GM12891 (cell line): Measurements from ENCODE around the gene NT5C3B.

ENCODE experiments used
- POLR2A ChIP-seq: IDR thresholded peaks from 2 replicates; pipeline ENCODE4 v1.6.1; 2011; ENCODE audit warnings: low read depth, low read length, control low read depth
- POLR2AphosphoS5 ChIP-seq: IDR thresholded peaks from 2 replicates; pipeline ENCODE4 v1.6.1; 2011; ENCODE audit warnings: low read depth, low read length, control low read depth
- POU2F2 ChIP-seq: IDR thresholded peaks from 2 replicates; pipeline ENCODE4 v1.6.1; 2011; ENCODE audit warnings: low read depth, mild to moderate bottlenecking, control low read depth, low read length, moderate library complexity
- TAF1 ChIP-seq: IDR thresholded peaks from 2 replicates; pipeline ENCODE4 v1.6.1; 2011; ENCODE audit warnings: low read depth, low read length, control low read depth

DNA sequence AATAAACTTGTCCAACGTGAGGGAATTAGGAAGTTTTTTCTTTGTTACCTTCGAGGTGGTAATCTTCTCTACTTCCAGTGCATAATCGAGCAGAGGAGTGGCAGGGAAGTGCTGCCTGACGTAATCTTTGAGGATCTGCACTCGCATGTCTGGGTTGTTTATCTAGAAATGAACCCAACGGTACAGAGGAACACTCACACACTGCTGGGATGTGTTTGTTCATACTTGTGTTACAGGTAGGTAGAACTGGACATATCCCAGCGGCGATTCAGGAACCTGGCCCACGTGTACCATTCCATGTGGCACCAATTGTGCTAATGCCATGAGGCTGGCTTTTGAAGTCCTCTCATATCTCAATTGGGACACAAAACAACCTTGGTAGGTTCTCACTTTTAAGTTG lies 33.4 kb upstream of the NT5C3B start:
- TF ChIP-seq POLR2AphosphoS5: no peak
- TF ChIP-seq POLR2A: no peak
- no peak for TF ChIP-seq TAF1
- TF ChIP-seq POU2F2: no peak
